T-helper 1 cell treated with Interleukin-12 subunit alpha and Interleukin-12 subunit beta and Interleukin-4 antibody, amounts not matched to agents 30 μg/mL and 1 μg/mL, for 36 hours (primary cell): Measurements from ENCODE around the gene TEX22.

Experiments
- H3K27ac Mint-ChIP-seq: one replicate; pipeline ENCODE4 v1.8.0; 2021; ENCODE audit warnings: mild to moderate bottlenecking, mixed read lengths
- H3K27me3 Mint-ChIP-seq: one replicate; pipeline ENCODE4 v1.8.0; 2021; ENCODE audit warnings: low read depth, mixed read lengths
- H3K36me3 Mint-ChIP-seq: one replicate; pipeline ENCODE4 v1.8.0; 2021; ENCODE audit warnings: low read depth, mixed read lengths
- H3K4me1 Mint-ChIP-seq: one replicate; pipeline ENCODE4 v1.8.0; 2021; ENCODE audit warnings: low read depth, mixed read lengths
- H3K4me3 Mint-ChIP-seq: one replicate; pipeline ENCODE4 v1.8.0; 2021; ENCODE audit warnings: mild to moderate bottlenecking, moderate library complexity, mixed read lengths
- H3K9me3 Mint-ChIP-seq: one replicate; pipeline ENCODE4 v1.8.0; 2021; ENCODE audit warnings: mixed read lengths

The TEX22 gene, protein sequence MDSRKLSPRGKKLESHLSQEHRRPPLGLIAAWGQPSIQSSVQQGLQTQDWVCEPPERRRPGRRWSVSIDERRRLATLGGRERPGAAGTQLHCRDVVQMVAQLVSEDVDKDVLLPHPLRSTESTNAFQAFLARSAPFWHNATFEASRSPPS

DNA sequence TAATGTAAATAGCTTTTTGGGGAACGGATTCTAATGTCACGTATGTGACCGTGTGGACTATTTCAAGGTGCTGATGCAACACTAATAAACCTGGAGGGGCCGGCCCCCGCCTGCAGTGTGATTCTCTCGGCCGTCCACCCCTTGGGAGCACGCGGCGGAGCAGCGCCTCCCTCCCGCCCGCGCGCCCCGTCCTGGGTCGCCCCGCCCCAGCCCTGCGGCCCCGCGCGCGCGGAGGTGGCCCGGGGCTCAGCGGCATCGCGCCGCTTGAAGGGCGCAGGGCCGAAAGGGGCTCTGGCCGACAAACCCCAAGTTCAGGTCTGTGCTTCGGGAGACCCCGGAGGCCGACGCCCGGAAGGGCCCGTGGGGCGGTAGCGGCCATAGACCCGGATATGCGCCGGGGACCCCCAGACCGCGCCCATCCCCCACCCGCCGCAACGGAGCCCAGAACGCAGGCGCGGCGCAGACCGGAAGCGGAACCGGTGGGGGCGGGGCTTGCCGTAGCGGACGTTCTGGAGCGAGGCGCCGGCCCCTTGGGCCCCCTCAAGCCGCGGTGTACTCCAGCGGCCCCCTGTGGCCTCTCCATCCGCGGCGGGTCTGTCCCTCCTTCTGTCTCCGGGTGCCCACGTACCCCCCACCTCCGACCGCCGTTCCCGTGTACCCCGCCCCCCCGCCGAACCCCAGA, at the start of gene TEX22:
TSS of gene TEX22 (plus strand) at position 495 of the 682 bp plus-strand sequence. CDS start 803 bp downstream, outside the sequence.
- H3K4me3 Mint-ChIP-seq: peak within 1 kb of the TSS; percentile 92
- no peaks in the 10 kb centered on the region for H3K9me3 Mint-ChIP-seq
- H3K4me1 Mint-ChIP-seq: peaks cover 14% of the 10 kb centered on the region
- no peaks in the 10 kb centered on the region for H3K27me3 Mint-ChIP-seq
- peaks cover 17% of the 10 kb centered on the region for H3K36me3 Mint-ChIP-seq
- H3K27ac Mint-ChIP-seq: peak within 1 kb of the TSS; percentile 89

DNA sequence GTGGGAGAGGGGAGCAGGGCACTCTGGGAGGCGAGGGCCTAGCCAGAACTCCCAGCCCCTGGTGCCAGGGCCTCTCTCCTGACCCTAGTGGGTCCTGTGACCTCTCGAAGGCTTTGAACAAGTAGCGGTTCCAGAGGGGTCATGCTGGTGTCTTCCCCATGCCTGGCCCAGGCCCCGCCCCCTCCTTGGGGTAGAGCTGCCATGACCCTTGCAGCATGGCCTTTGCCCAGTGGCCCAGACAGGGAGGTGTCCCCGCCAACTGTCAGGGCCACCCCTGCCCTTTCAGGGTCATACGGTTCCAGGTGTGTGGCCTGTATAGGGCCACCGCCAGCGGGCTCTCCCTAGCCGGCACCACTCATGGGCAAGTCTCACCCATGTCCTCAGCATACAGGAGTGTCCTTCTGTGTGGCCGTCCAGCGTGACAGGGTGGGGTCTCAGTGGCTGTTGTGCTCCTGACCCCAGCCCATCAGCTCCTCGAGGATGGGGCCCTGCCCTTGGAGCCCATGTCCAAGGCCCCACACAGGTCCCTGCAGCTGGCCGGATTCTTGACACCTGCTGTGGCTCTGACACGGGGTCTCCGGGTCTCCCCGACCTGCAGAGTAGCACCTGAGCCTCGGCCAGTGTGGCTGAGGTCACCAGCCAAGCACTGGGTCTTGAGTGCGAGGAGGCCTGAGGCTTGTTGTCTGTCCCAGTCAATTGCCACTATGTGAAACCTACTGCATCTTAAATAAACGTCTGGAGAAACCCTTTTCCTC, 49.2 kb upstream of the TEX22 start:
- Mint-ChIP-seq H3K4me1 (peaks cover 3% of the 10 kb centered on the region), H3K27me3 (no peaks in the 10 kb centered on the region), H3K36me3 (no peaks in the 10 kb centered on the region)

DNA sequence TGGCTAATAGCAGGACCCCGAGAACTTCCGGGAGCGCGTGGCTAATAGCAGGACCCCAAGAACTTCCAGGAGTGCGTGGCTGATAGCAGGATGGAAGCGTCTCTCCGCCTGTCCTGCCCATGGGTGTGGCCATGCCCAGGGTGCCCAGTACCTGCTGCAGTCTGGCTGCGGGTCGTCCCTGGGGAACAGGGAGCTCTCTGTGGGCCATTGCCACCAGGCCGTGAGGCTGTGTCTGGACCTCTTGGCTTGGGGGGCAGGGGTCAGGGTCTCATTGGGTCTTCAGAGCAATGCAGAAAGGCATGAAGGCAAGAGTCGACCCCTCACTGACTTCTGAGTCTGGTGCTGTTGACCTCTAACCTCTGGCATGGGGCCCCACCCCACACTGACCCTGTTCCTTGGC, 48.3 kb upstream of the TEX22 start:
- no peak overlapping the region for H3K4me3 Mint-ChIP-seq
- no peak overlapping the region for H3K27ac Mint-ChIP-seq
- H3K36me3 Mint-ChIP-seq: no peaks in the 10 kb centered on the region
- peaks cover 5% of the 10 kb centered on the region for H3K9me3 Mint-ChIP-seq
- H3K4me1 Mint-ChIP-seq: peaks cover 3% of the 10 kb centered on the region
- H3K27me3 Mint-ChIP-seq: no peaks in the 10 kb centered on the region

More for the DNA sequence above, 49.2 kb upstream of the TEX22 start:
- Mint-ChIP-seq H3K9me3 (peaks cover 5% of the 10 kb centered on the region), H3K27ac (no peak overlapping the region), H3K4me3 (no peak overlapping the region)

DNA sequence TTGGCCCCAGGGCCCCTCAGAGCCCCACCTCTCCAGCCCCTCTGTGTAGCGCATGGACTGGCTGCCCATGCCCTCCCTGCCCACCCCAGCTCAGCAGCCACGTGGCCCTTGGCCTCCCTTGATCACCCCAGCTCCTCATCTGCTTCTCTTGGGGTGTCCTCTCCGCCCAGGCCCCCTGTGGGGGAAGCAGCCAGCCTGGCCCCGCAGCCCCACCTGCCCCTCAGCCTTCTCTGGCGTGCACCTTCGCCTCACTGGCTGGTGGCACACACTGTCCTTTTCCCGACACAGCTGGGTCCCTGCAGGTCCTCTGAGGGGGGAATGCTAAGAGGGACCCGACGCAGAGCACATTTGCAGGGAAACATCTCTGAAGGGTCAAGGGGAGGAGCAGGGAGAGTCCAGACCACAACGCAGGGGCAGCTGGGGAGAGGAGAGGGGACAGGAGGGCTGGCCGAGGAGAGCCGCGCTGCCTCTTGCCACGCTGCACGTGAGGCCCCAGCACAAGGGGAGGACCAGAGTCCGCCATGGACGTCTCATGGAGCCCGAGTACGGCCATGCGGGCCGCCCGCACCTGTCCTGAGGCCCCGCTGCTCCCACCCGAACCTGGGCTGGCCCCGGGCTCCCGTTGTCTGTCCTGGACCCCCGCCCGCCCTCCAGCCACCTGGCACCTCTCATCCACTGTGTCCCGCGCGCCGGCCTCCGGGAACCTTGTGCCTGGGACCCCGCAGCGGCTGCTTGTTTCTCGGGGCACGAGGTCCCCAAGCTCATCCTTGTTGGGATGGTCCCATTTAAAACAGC, 47.7 kb upstream of the TEX22 start:
- no peak overlapping the region for H3K4me3 Mint-ChIP-seq
- H3K27ac Mint-ChIP-seq: no peak overlapping the region
- peaks cover 3% of the 10 kb centered on the region for H3K4me1 Mint-ChIP-seq
- H3K9me3 Mint-ChIP-seq: peaks cover 2% of the 10 kb centered on the region
- no peaks in the 10 kb centered on the region for H3K36me3 Mint-ChIP-seq
- H3K27me3 Mint-ChIP-seq: no peaks in the 10 kb centered on the region

DNA sequence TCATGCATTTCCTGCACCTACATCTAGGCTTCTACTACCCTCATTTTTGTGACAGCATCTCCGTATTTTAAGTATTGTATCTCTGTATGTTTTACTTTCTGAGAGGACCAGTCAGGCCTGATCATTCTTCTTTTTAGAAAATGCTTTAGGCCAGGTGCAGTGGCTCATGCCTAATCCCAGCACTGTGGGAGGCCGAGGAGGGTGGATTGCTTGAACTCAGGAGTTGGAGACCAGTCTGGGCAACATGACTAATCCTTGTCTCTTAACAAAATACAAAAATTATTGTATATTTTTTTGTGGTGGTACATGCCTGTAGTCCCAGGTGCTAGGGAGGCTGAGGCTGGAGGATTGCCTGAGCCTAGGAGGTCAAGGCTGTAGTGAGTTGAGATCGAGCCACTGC, 46.9 kb upstream of the TEX22 start:
- Mint-ChIP-seq H3K36me3 (no peaks in the 10 kb centered on the region), H3K9me3 (no peaks in the 10 kb centered on the region), H3K27me3 (no peaks in the 10 kb centered on the region), H3K4me3 (no peak overlapping the region), H3K27ac (no peak overlapping the region), H3K4me1 (peaks cover 3% of the 10 kb centered on the region)

DNA sequence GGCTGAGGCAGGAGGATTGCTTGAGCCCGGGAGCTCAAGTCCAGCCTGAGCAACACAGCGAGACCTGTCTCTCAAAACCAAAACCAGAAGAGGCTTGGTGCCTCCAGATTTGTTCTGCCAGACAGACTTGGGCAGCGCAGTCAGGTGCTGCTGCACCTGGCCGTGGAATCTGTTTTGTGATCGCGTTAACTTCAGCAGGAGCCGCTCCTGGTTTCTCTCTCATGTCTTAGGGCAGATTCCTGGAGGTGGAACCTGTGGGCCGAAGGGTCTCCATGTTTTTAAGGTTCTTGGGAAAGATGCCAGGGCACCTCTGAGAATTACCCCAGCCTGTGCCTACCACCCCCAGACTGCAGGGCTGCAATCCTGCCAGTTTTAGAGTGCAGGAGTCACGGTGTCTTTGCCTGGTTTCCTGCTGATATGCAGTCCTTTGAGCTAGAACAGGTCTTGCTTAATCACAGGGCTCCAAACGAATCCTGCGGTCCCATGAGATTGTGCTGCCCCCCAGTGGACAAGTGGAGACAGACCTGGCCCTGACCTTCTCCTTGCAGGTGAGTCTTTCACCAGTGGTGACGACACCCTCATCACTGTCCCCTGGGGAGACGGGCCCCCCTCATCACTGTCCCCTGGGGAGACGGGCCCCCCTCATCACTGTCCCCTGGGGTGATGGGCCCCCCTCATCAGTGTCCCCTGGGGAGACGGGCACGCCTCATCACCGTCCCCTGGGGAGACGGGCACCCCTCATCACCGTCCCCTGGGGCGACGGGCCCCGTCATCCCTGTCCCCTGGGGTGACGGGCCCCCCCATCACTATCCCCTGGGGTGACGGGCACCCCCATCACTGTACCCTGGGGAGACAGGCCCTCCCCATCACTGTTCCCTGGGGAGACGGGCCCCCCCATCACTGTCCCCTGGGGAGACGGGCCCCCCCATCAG, 46.2 kb upstream of the TEX22 start:
- Mint-ChIP-seq H3K27me3 (no peaks in the 10 kb centered on the region), H3K9me3 (no peaks in the 10 kb centered on the region), H3K4me1 (peaks cover 3% of the 10 kb centered on the region), H3K27ac (no peak overlapping the region), H3K4me3 (no peak overlapping the region), H3K36me3 (no peaks in the 10 kb centered on the region)

DNA sequence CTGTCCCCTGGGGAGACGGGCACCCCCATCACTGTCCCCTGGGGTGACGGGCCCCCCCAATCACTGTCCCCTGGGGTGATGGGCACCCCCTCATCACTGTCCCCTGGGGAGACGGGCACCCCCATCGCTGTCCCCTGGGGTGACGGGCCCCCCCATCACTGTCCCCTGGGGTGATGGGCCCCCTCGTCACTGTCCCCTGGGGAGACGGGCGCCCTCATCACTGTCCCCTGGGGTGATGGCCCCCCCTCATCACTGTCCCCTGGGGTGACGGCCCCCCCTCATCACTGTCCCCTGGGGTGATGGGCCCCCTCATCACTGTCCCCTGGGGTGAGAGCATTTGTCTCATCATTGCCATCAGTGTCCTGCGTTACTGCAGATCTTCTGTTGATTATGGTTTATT, 45.2 kb upstream of the TEX22 start:
- H3K9me3 Mint-ChIP-seq: no peaks in the 10 kb centered on the region
- no peak overlapping the region for H3K27ac Mint-ChIP-seq
- H3K4me1 Mint-ChIP-seq: peaks cover 3% of the 10 kb centered on the region
- H3K36me3 Mint-ChIP-seq: no peaks in the 10 kb centered on the region
- H3K4me3 Mint-ChIP-seq: no peak overlapping the region
- no peaks in the 10 kb centered on the region for H3K27me3 Mint-ChIP-seq

DNA sequence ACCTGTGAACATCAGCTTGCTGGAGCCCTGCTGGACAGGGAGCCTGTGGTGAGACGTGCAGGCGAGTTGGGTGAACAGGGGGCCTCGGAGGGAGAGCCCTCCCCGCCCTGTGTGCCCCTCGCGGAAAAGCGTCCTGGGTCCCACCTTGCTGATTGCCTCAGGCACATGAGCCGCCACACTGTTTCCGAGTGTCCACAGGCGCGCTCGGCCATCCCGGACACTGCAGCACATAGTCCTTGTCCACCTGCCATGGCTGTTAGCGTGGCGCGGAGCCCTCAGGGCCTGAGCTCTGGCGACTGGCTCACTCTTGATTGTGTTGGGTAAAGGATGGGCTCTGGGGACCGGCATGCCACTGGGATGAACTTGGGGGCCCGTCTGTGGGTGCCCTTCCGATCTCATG, 43.8 kb upstream of the TEX22 start:
- H3K27ac Mint-ChIP-seq: no peak overlapping the region
- H3K36me3 Mint-ChIP-seq: no peaks in the 10 kb centered on the region
- no peaks in the 10 kb centered on the region for H3K27me3 Mint-ChIP-seq
- no peaks in the 10 kb centered on the region for H3K9me3 Mint-ChIP-seq
- H3K4me1 Mint-ChIP-seq: peaks cover 3% of the 10 kb centered on the region
- H3K4me3 Mint-ChIP-seq: no peak overlapping the region

DNA sequence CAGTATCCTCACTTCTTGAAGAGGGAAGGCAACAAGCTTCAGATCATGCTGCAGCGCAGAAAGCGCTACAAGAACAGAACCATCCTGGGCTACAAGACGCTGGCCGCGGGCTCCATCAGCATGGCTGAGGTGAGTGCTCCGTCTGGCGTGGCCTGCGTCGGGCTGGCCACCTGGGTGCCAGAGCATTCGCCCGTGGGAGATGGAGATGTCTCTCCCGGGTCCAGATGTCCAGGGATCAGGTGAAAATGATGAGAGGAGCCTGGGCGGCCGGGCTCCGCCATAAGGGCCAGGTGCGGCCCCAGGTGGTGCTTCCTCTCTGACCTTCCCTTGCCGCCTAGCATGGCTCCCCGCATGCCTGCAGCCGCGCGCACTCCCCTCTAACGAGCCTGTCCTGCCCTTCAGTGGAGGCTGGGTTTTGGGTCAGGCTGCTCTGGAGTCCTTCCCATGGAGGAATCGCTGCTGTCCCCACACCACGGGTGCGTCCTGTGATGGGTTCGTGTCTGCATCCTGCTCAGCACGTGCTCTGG, 43.2 kb upstream of the TEX22 start:
- H3K27me3 Mint-ChIP-seq: no peaks in the 10 kb centered on the region
- H3K27ac Mint-ChIP-seq: no peak overlapping the region
- peaks cover 3% of the 10 kb centered on the region for H3K4me1 Mint-ChIP-seq
- no peaks in the 10 kb centered on the region for H3K36me3 Mint-ChIP-seq
- H3K4me3 Mint-ChIP-seq: no peak overlapping the region
- no peaks in the 10 kb centered on the region for H3K9me3 Mint-ChIP-seq

DNA sequence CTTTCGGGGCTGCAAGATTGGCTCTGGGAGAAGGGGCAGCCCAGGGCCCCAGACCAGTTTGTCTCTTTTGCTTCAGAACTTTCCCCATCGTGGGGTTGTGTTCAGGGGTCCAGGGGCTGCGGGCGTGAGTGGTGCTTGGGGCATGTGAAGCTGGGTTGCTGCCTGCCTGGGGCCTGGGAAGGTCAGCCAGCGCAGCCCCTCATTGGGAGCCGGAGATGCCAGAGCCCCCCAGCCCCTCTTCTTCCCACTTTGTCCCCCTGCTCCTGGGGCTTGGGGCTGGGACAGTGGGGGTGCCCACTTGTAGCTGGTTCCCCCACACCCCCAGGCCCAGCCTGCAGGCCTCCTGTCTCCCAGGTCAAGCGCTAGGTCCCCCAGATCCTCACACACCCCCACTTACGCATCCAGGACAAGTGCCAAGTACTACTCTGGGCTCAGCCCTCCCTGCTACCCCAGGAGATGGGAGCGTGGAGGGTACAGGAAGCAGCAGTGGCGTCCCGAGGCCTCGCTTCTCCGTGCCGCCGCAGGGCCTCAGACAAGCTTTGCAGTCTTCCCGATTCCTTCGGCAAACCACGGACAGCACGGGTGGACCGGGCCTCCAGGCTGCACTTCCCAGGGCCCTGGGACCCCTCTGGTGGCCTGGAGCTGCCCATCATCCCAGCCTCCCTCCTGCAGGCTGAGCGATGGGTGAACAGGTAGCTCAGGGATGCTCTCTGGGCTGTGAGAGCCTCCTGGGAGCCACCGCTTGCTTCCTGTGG, 42.3 kb upstream of the TEX22 start:
- peaks cover 3% of the 10 kb centered on the region for H3K4me1 Mint-ChIP-seq
- no peaks in the 10 kb centered on the region for H3K27me3 Mint-ChIP-seq
- H3K4me3 Mint-ChIP-seq: no peak overlapping the region
- no peaks in the 10 kb centered on the region for H3K9me3 Mint-ChIP-seq
- peaks cover 2% of the 10 kb centered on the region for H3K36me3 Mint-ChIP-seq
- H3K27ac Mint-ChIP-seq: no peak overlapping the region

DNA sequence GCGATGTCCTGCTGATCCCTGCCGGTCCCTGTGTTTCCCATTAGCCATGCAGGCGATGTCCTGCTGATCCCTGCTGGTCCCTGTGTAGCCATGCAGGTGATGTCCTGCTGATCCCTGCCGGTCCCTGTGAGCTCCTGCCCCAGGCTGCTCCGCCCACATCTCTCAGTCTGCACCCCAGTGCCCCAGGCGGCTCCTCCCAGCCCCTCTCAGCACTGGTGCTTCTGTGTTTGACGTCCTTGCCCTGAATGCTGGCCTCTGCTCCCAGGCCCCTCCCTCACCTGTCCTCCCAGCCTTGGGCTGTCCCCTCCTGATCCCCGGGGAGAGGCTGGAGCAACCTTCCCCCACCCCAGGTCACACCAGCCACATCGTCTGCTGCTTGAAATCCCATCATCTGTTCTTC, 41.4 kb upstream of the TEX22 start:
- H3K4me3 Mint-ChIP-seq: no peak overlapping the region
- no peak overlapping the region for H3K27ac Mint-ChIP-seq
- peaks cover 2% of the 10 kb centered on the region for H3K36me3 Mint-ChIP-seq
- H3K9me3 Mint-ChIP-seq: no peaks in the 10 kb centered on the region
- no peaks in the 10 kb centered on the region for H3K27me3 Mint-ChIP-seq
- peaks cover 3% of the 10 kb centered on the region for H3K4me1 Mint-ChIP-seq

DNA sequence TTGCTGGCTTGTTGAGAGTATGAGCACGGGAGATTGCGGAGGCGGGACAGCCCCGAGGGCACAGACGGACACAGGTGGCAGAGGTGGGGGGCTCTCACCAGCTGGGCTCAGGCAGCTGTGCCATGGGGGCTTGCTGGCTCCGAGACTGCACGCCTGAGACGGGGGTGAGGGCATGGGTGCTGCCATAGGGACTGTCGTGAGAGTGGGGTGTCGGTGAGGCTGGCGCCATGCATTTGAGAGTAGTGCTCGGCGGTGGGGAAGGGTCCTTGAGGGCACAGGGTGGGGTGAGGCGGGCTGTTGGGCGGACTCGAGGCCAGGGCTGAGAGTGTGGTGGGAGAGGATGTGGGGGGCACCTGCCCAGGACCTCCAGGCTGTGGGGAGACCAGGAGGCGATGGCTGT, 40.7 kb upstream of the TEX22 start:
- Mint-ChIP-seq H3K27me3 (no peaks in the 10 kb centered on the region), H3K9me3 (no peaks in the 10 kb centered on the region)

More for the DNA sequence above, 40.7 kb upstream of the TEX22 start:
- H3K4me3 Mint-ChIP-seq: no peak overlapping the region
- H3K27ac Mint-ChIP-seq: no peak overlapping the region
- no peaks in the 10 kb centered on the region for H3K4me1 Mint-ChIP-seq
- peaks cover 2% of the 10 kb centered on the region for H3K36me3 Mint-ChIP-seq
